SK-N-SH treated with all-trans-retinoic acid at 6 μM for 48 hours (cell line): ENCODE data around the gene TBC1D22B.
A peak's percentile ranks its signal among the peaks of the same experiment; 100 is the strongest.

Experiments
- ATAC-seq: fragments of 200-7000 bp; cut with Tn5 transposase; 3 replicates; pipeline ENCODE4 v1.9.1; 2020; ENCODE audit warnings: mild to moderate bottlenecking, moderate library complexity
- ARNTL ChIP-seq: fragments of 450-650 bp; formaldehyde crosslinking; IDR thresholded peaks from 2 replicates; pipeline ENCODE4 v1.5.0; 2020; ENCODE audit warnings: low read depth, mild to moderate bottlenecking, moderate library complexity, borderline replicate concordance
- BACH2 ChIP-seq: fragments of 250-450 bp; sonication (Bioruptor Pico); IDR thresholded peaks from 2 replicates; pipeline ENCODE4 v1.9.0; 2021; ENCODE audit warnings: mild to moderate bottlenecking, borderline replicate concordance
- CSDC2 ChIP-seq: fragments of 250-450 bp; sonication (Bioruptor Pico); IDR thresholded peaks from 2 replicates; pipeline ENCODE4 v1.5.0; 2020; ENCODE audit warnings: mild to moderate bottlenecking, moderate library complexity
- CSRNP3 ChIP-seq: fragments of 250-450 bp; sonication (Bioruptor Pico); IDR thresholded peaks from 2 replicates; pipeline ENCODE4 v1.5.1; 2021; ENCODE audit warnings: mild to moderate bottlenecking, moderate library complexity
- GLIS3 ChIP-seq: fragments of 250-450 bp; sonication (Bioruptor Pico); IDR thresholded peaks from 2 replicates; pipeline ENCODE4 v1.5.0; 2020; ENCODE audit warnings: mild to moderate bottlenecking, moderate library complexity
- ISL1 ChIP-seq: fragments of 250-450 bp; sonication (Bioruptor Pico); IDR thresholded peaks from 2 replicates; pipeline ENCODE4 v2.1.2; 2022; ENCODE audit warnings: mild to moderate bottlenecking, moderate library complexity
- OSR1 ChIP-seq: fragments of 250-450 bp; sonication (Bioruptor Pico); IDR thresholded peaks from 2 replicates; pipeline ENCODE4 v1.8.0; 2022; ENCODE audit warnings: moderate library complexity, mild to moderate bottlenecking, inconsistent platforms
- PATZ1 ChIP-seq: fragments of 250-450 bp; sonication (Bioruptor Pico); IDR thresholded peaks from 2 replicates; pipeline ENCODE4 v1.8.0; 2020; ENCODE audit warnings: mild to moderate bottlenecking, moderate library complexity, borderline replicate concordance
- PPARA ChIP-seq: fragments of 250-450 bp; sonication (Bioruptor Pico); IDR thresholded peaks from 2 replicates; pipeline ENCODE4 v1.5.0; 2020; ENCODE audit warnings: mild to moderate bottlenecking, borderline replicate concordance
- RARB ChIP-seq: fragments of 250-450 bp; sonication (Bioruptor Pico); IDR thresholded peaks from 2 replicates; pipeline ENCODE4 v1.8.0; 2021; ENCODE audit warnings: mild to moderate bottlenecking, moderate library complexity
- SNAI2 ChIP-seq: fragments of 250-450 bp; sonication (Bioruptor Pico); IDR thresholded peaks from 2 replicates; pipeline ENCODE4 v1.5.0; 2020; ENCODE audit warnings: mild to moderate bottlenecking, moderate library complexity
- TCF4 ChIP-seq: fragments of 250-450 bp; sonication (Bioruptor Pico); IDR thresholded peaks from 2 replicates; pipeline ENCODE4 v1.8.0; 2021; ENCODE audit warnings: mild to moderate bottlenecking, moderate library complexity, borderline replicate concordance
- TOX ChIP-seq: fragments of 250-450 bp; sonication (Bioruptor Pico); IDR thresholded peaks from 2 replicates; pipeline ENCODE4 v1.8.0; 2021; ENCODE audit warnings: mild to moderate bottlenecking, moderate library complexity, borderline replicate concordance
- TSHZ2 ChIP-seq: fragments of 250-450 bp; sonication (Bioruptor Pico); IDR thresholded peaks from 2 replicates; pipeline ENCODE4 v1.5.0; 2020; ENCODE audit warnings: mild to moderate bottlenecking, moderate library complexity
- ZC3H10 ChIP-seq: fragments of 250-450 bp; sonication (Bioruptor Pico); IDR thresholded peaks from 2 replicates; pipeline ENCODE4 v1.5.1; 2021; ENCODE audit warnings: mild to moderate bottlenecking, moderate library complexity
- ZFP3 ChIP-seq: fragments of 250-450 bp; sonication (Bioruptor Pico); IDR thresholded peaks from 2 replicates; pipeline ENCODE4 v1.5.0; 2020; ENCODE audit warnings: mild to moderate bottlenecking, moderate library complexity
- ZFP30 ChIP-seq: fragments of 450-650 bp; formaldehyde crosslinking; IDR thresholded peaks from 2 replicates; pipeline ENCODE4 v1.5.0; 2022; ENCODE audit warnings: mild to moderate bottlenecking, moderate library complexity
- ZNF565 ChIP-seq: fragments of 450-650 bp; formaldehyde crosslinking; conservative IDR thresholded peaks from 2 replicates; pipeline ENCODE4 v1.5.0; 2020; ENCODE audit warnings: low read depth, mild to moderate bottlenecking, moderate library complexity
- ZNF70 ChIP-seq: fragments of 450-650 bp; formaldehyde crosslinking; IDR thresholded peaks from 2 replicates; pipeline ENCODE4 v1.5.0; 2020; ENCODE audit warnings: mild to moderate bottlenecking, moderate library complexity
- ZNF8 ChIP-seq: fragments of 450-650 bp; formaldehyde crosslinking; IDR thresholded peaks from 2 replicates; pipeline ENCODE4 v1.5.0; 2020; ENCODE audit warnings: mild to moderate bottlenecking, moderate library complexity
- TF ChIP-seq, protein P1 (sequence below): fragments of 250-450 bp; sonication (Bioruptor Pico); IDR thresholded peaks from 2 replicates; pipeline ENCODE4 v1.5.1; 2020; ENCODE audit warnings: low read depth, mild to moderate bottlenecking, moderate library complexity

Gene TBC1D22B

GRCh38 chr6:37303091-37303660 is 45.6 kb downstream of the TBC1D22B start:
- no peak for ATAC-seq
- TF ChIP-seq CSDC2 (no peak), CSRNP3 (no peak), OSR1 (CRISPR knock-in tag) (no peak), PATZ1 (CRISPR knock-in tag) (no peak), ZC3H10 (no peak), ZFP3 (CRISPR knock-in tag) (no peak), TCF4 (CRISPR knock-in tag) (no peak), PPARA (no peak), ZFP30 (CRISPR knock-in tag) (no peak), ZNF8 (CRISPR knock-in tag) (no peak), GLIS3 (CRISPR knock-in tag) (no peak), ZNF565 (no peak), TOX (no peak), TSHZ2 (CRISPR knock-in tag) (no peak)
- TF ChIP-seq, protein P1, sequence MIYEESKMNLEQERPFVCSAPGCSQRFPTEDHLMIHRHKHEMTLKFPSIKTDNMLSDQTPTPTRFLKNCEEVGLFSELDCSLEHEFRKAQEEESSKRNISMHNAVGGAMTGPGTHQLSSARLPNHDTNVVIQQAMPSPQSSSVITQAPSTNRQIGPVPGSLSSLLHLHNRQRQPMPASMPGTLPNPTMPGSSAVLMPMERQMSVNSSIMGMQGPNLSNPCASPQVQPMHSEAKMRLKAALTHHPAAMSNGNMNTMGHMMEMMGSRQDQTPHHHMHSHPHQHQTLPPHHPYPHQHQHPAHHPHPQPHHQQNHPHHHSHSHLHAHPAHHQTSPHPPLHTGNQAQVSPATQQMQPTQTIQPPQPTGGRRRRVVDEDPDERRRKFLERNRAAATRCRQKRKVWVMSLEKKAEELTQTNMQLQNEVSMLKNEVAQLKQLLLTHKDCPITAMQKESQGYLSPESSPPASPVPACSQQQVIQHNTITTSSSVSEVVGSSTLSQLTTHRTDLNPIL: no peak

- ATAC-seq: peak; percentile 79
- no peak for TF ChIP-seq ZFP3 (CRISPR knock-in tag)
- no peak for TF ChIP-seq ZNF70 (CRISPR knock-in tag)
- no peak for TF ChIP-seq ZC3H10
- TF ChIP-seq PPARA: no peak
- no peak for TF ChIP-seq GLIS3 (CRISPR knock-in tag)
- TF ChIP-seq ARNTL: no peak
- TF ChIP-seq ZFP30 (CRISPR knock-in tag): no peak
- TF ChIP-seq ZNF8 (CRISPR knock-in tag): no peak
- no peak for TF ChIP-seq ZNF565
- TF ChIP-seq CSRNP3: no peak
- no peak for TF ChIP-seq TOX
- no peak for TF ChIP-seq SNAI2
- no peak for TF ChIP-seq RARB (CRISPR knock-in tag)
- TF ChIP-seq PATZ1 (CRISPR knock-in tag): no peak
- no peak for TF ChIP-seq TSHZ2 (CRISPR knock-in tag)
- TF ChIP-seq BACH2 (CRISPR knock-in tag): no peak
- TF ChIP-seq, protein P1: no peak
- no peak for TF ChIP-seq ISL1
- TF ChIP-seq TCF4 (CRISPR knock-in tag): no peak
Measured at GRCh38 chr6:37303891-37304503, 46.4 kb downstream of the TBC1D22B start.
